Bronchial epithelial cell (primary cell): ENCODE results near the gene KCNG1. TPM values are rescaled to one million over a fixed set of nuclear protein-coding genes. Genes with fewer than 3 reads are reported as not detected.

Source experiments
- DNase-seq: peaks from one replicate; pipeline ENCODE4 v3.0.0-alpha.2; 2010; ENCODE audit warnings: low read depth
- FAIRE-seq: peaks from 2 replicates; lab custom pipeline; 2011; peaks lifted over from hg19 to GRCh38; lab: Jason Lieb, UNC
- H3K27me3 ChIP-seq: 2 replicates; pipeline ENCODE4 v1.5.1; 2011; ENCODE audit warnings: low read length; ENCODE audit not compliant: control insufficient read depth, insufficient read depth
- H3K36me3 ChIP-seq: 2 replicates; pipeline ENCODE4 v1.5.1; 2011; ENCODE audit warnings: low read length; ENCODE audit not compliant: control insufficient read depth, insufficient read depth
- H3K4me3 ChIP-seq: 2 replicates; pipeline ENCODE4 v1.5.1; 2011; ENCODE audit warnings: mild to moderate bottlenecking, low read depth, low read length, control low read depth
- total RNA-seq: library from RNA; depleted of rRNA; stranded (reverse); fragments of >200 nt; gene quantifications from 2 replicates; pipeline ENCODE4 v1.2.1, GENCODE V29; 2014
- TF ChIP-seq, protein P1 (sequence below): IDR thresholded peaks from 2 replicates; pipeline ENCODE4 v1.5.1; 2011; ENCODE audit warnings: mild to moderate bottlenecking, moderate library complexity, low read length, control low read depth, inconsistent platforms; ENCODE audit not compliant: insufficient read depth, severe bottlenecking

The KCNG1 gene
- total RNA-seq, 1 donor from 2014 or later, result 91.1 TPM

DNA sequence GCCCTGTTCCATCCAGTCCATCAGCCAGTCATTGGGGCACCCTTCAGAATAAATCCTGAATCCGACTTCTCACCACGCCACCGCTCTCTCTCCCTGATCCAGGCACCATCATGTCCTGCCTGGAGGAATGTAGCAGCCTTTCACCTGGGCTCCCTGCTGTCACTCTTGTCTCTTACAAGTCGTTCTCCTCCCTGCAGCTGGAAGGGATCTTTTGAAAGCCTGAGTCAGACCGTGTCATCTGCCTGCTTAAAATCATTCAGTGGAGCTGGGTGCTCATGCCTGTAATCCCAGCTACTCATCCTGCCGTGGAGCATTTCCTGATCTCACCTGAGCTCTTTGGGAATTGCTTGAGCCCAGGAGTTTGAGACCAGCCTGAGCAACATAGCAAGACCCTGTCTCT, 19.2 kb upstream of the KCNG1 start:
- H3K36me3 ChIP-seq, result no peaks in the 10 kb centered on the region
- FAIRE-seq (no peak), DNase-seq (peak; percentile 69)
- H3K4me3 ChIP-seq, result no peak overlapping the region
- no peaks in the 10 kb centered on the region for H3K27me3 ChIP-seq
- TF ChIP-seq, protein P1, sequence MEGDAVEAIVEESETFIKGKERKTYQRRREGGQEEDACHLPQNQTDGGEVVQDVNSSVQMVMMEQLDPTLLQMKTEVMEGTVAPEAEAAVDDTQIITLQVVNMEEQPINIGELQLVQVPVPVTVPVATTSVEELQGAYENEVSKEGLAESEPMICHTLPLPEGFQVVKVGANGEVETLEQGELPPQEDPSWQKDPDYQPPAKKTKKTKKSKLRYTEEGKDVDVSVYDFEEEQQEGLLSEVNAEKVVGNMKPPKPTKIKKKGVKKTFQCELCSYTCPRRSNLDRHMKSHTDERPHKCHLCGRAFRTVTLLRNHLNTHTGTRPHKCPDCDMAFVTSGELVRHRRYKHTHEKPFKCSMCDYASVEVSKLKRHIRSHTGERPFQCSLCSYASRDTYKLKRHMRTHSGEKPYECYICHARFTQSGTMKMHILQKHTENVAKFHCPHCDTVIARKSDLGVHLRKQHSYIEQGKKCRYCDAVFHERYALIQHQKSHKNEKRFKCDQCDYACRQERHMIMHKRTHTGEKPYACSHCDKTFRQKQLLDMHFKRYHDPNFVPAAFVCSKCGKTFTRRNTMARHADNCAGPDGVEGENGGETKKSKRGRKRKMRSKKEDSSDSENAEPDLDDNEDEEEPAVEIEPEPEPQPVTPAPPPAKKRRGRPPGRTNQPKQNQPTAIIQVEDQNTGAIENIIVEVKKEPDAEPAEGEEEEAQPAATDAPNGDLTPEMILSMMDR, result no peak

DNA sequence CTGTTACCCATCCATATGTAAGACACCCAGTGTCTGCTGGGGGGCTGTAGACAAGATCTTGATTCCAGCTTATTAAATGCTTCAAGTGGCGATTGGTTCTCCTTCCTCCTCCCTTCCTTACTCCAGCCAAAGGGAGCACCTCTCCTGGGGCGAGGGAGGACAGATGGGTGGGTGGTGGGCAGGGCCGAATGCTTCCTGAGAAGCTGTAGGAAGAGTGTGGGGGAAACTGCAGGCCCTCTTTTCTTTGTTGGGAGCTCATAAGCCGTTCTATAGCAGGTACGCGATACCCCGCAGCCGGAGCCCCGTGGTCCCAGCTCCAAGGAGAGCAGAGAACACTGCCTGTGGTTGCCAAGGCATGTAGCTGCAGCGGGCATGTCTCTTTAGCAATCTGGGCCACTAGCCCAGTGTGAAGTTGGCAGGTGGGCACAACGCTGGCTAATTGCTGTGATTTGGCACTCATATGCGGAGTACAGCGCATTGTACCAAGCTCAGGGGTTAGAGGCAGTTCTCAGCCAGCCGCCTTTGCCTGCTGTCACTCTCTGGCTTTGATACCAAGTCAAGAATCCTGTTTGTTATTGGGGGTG, 14.7 kb upstream of the KCNG1 start:
- Histone ChIP-seq H3K27me3 (no peaks in the 10 kb centered on the region), H3K4me3 (no peak overlapping the region), H3K36me3 (no peaks in the 10 kb centered on the region)
- FAIRE-seq, result no peak
- TF ChIP-seq, protein P1, result no peak
- DNase-seq, result no peak

DNA sequence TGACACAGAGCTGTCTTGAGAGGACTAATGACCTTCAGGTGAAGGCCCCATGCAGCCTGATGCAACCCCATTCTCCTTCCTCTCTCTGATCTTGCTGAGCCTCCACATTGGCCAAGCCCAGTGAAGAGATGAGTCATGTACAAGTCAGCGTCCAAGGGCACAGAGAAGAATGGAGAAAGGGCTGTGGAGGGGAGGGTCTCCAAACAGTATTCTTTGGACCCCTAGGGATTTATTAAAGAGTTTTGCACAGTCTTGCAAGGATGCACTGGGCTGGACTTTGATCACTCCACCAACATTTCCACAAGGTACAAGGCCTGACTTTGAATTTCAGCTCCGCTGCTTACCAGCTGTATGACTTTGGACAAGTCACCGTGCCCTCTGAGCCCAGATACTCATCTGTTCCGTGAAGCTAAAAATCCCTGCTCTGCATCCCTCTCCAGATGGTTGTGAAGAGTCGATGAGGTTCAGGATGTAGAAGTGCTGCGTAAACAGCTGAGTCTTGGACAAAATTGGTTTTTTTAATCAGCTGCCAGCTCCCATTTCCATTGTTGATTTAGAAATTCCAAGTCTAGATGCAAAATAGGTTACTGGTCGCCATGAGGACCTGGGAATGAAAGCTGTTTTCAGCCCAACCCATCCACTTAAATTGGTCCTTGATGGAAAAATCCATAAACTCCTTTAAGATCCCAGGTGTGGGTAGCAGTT, 14.1 kb upstream of the KCNG1 start:
- no peaks in the 10 kb centered on the region for H3K36me3 ChIP-seq
- peak; percentile 32 for DNase-seq
- no peak overlapping the region for H3K4me3 ChIP-seq
- TF ChIP-seq, protein P1, result no peak
- H3K27me3 ChIP-seq, result no peaks in the 10 kb centered on the region
- no peak for FAIRE-seq

DNA sequence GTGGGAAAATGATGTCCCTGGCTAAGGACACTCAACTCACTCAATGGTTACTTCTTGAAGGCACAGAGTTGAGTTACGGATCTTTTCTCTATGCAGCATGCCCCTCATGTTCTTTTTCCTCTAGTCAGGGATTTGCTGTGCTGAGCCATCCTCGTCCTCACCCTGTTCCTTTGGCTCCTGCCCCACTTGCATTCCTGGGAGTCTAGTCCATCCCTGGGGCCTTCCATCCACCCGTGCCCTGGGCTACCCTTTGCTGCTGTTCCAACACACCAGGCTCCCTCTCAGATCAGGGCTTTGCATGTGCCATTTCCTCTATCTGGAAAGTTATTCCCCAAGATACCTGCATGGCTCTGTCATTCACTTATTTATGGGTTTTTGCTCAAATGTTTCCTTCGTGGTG, 13.3 kb upstream of the KCNG1 start:
- TF ChIP-seq, protein P1, result no peak
- Histone ChIP-seq H3K4me3 (no peak overlapping the region), H3K36me3 (no peaks in the 10 kb centered on the region), H3K27me3 (peaks cover under 1% of the 10 kb centered on the region)
- FAIRE-seq (no peak), DNase-seq (no peak)

DNA sequence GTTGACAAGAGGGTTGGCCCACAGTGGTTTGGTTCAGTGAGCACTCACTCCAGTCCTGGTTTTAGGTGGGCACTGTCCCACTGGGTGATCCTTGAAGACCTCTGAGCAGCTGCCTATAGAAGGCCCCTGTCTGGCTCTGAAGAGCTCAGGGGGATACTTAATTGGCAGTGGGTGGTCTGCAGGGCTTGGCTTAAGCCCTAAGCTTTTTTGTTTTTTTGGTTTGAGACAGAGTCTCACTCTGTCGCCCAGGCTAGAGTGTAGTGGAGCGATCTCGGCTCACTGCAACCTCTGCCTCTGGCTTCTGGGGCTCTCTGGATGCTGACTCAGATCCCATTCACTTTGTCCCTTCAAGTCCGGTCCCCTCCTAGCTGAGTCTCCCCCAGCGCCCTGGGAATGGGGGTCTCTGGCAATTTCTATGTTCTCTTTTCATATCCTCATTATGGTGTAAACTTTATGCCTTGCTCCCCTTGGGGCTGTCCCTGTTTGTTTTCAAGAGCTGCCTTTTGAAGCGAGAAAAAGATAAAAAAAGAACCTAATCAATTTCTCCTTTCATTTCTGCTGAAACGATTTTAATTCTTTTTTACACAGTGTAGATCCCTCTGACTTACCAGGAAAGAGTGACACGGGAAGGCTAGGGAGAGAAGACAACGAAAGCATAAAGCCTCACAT, 12.2 kb upstream of the KCNG1 start:
- no peak for FAIRE-seq
- H3K4me3 ChIP-seq, result no peak overlapping the region
- no peak for DNase-seq
- TF ChIP-seq, protein P1, result no peak
- peaks cover 7% of the 10 kb centered on the region for H3K27me3 ChIP-seq
- no peaks in the 10 kb centered on the region for H3K36me3 ChIP-seq
